LNCaP clone FGC (cell line): ENCODE data around the gene GNAQ.

ENCODE experiments used
- DNase-seq: peaks from one replicate; pipeline ENCODE4 v3.0.0-alpha.2; 2011; ENCODE audit warnings: low read depth
- H3K4me3 ChIP-seq: 2 replicates; pipeline ENCODE4 v1.5.1; 2011; ENCODE audit warnings: mild to moderate bottlenecking, low read depth, low read length, control low read depth
- TF ChIP-seq, protein P1 (sequence below): IDR thresholded peaks from 2 replicates; pipeline ENCODE4 v1.5.1; 2012; ENCODE audit warnings: mild to moderate bottlenecking; ENCODE audit not compliant: control insufficient read depth, insufficient read depth; ENCODE audit errors: extremely low read depth

GNAQ gene

GRCh38 chr9:77714077-77714549, 317.5 kb downstream of the GNAQ start:
- TF ChIP-seq, protein P1, sequence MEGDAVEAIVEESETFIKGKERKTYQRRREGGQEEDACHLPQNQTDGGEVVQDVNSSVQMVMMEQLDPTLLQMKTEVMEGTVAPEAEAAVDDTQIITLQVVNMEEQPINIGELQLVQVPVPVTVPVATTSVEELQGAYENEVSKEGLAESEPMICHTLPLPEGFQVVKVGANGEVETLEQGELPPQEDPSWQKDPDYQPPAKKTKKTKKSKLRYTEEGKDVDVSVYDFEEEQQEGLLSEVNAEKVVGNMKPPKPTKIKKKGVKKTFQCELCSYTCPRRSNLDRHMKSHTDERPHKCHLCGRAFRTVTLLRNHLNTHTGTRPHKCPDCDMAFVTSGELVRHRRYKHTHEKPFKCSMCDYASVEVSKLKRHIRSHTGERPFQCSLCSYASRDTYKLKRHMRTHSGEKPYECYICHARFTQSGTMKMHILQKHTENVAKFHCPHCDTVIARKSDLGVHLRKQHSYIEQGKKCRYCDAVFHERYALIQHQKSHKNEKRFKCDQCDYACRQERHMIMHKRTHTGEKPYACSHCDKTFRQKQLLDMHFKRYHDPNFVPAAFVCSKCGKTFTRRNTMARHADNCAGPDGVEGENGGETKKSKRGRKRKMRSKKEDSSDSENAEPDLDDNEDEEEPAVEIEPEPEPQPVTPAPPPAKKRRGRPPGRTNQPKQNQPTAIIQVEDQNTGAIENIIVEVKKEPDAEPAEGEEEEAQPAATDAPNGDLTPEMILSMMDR = no peak
- DNase-seq = no peak
- no peak overlapping the region for H3K4me3 ChIP-seq

- TF ChIP-seq, protein P1 = no peak
- no peak overlapping the region for H3K4me3 ChIP-seq
Observed at GRCh38 chr9:77712533-77713130, 319.0 kb downstream of the GNAQ start.

GRCh38 chr9:77710965-77711648, 320.5 kb downstream of the GNAQ start:
- H3K4me3 ChIP-seq = no peak overlapping the region
- TF ChIP-seq, protein P1 = no peak
- DNase-seq = no peak

More at GRCh38 chr9:77712533-77713130, 319.0 kb downstream of the GNAQ start:
- no peak for DNase-seq

GRCh38 chr9:77710316-77710715, 321.3 kb downstream of the GNAQ start:
- TF ChIP-seq, protein P1 = no peak
- no peak overlapping the region for H3K4me3 ChIP-seq
- DNase-seq = no peak

DNA sequence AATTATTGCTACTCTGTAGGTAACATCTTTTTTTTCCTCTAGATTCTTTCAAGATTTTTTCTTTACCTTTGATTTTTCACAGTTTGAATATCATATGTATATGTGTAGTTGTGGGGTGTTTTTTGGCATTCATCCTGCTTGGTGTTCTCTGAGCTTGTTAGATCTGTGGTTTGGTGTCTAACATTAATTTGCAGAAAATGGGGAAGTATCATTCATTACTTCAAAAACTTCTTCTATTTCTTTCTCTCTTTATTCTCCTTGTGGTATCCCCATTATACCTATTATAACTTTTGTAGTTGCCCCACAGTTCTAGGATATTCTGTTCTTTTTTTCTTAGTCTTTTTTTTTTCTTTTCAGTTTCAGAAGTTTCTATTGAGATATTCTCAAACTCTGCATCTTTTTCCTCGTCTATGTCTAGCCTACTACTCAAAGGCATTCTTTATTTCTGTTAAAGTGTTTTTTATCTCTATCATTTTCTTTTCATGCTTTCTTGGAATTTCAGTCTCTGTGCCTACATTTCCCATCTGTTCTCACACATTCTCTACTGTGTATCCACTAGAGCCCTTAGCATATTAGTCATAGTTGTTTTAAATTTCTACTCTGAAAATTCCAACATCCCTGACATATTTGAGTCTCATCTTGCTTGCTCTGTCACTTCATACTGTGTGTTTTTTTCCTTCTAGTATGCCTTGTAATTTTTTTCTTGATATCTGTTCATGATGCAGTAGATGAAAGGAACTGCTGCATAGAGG, 323.4 kb downstream of the GNAQ start:
- no peak for DNase-seq
- no peak overlapping the region for H3K4me3 ChIP-seq
- TF ChIP-seq, protein P1 = no peak

DNA sequence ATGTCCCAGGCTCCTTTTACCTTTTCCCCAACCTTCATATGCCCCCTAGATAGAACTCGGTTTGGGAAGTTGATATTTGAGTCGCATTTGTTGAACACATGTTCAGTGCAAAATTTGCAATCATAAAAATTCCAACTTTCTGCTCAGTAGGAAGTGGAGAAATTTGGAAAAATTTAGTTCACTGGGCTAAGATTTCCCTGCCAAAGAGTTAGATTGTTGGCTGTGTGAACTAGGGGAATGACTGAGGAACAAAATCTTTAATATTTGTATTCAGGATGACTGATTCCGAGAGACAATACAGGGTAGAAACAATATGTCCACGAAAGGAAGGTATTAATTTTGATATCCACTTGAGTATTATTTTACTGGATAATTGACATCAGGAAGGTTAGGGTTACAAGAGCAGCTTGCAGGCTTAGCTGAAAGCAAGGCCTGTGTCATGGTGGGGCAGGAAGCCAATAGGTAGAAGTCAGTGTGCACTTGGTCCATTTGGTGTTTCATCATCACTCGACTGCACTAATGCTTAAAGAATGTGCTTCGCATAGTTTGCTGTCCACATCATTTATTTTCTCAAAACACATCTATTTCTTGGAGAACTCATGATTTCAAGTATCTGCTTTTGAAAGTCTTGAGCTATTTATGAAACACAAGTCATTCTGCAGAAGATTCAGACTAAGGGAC, 324.1 kb downstream of the GNAQ start:
- DNase-seq = no peak
- no peak overlapping the region for H3K4me3 ChIP-seq
- TF ChIP-seq, protein P1 = no peak
